Glutamatergic neuron (in vitro differentiated cells): Measurements from ENCODE around the gene HAUS3. TPM values are rescaled to one million over a fixed set of nuclear protein-coding genes. Genes with fewer than 3 reads are reported as not detected.

ENCODE experiments used
- DNase-seq: peaks from one replicate; pipeline ENCODE4 v3.0.0; 2022
- H3K27ac Mint-ChIP-seq: one replicate; pipeline ENCODE4 v1.8.0; 2020; ENCODE audit warnings: mild to moderate bottlenecking, mixed read lengths, inconsistent platforms; ENCODE audit not compliant: unreplicated experiment
- H3K27me3 Mint-ChIP-seq: one replicate; pipeline ENCODE4 v1.8.0; 2020; ENCODE audit warnings: mild to moderate bottlenecking, moderate library complexity, mixed read lengths, inconsistent platforms; ENCODE audit not compliant: unreplicated experiment
- H3K36me3 Mint-ChIP-seq: one replicate; pipeline ENCODE4 v1.8.0; 2020; ENCODE audit warnings: mild to moderate bottlenecking, mixed read lengths, inconsistent platforms; ENCODE audit not compliant: unreplicated experiment
- H3K4me1 Mint-ChIP-seq: one replicate; pipeline ENCODE4 v1.8.0; 2020; ENCODE audit warnings: mild to moderate bottlenecking, low read depth, mixed read lengths, inconsistent platforms; ENCODE audit not compliant: unreplicated experiment
- H3K4me3 Mint-ChIP-seq: one replicate; pipeline ENCODE4 v1.8.0; 2020; ENCODE audit warnings: mild to moderate bottlenecking, mixed read lengths, inconsistent platforms; ENCODE audit not compliant: unreplicated experiment
- H3K9me3 Mint-ChIP-seq: one replicate; pipeline ENCODE4 v1.8.0; 2020; ENCODE audit warnings: mild to moderate bottlenecking, moderate library complexity, mixed read lengths, inconsistent platforms; ENCODE audit not compliant: unreplicated experiment
- total RNA-seq: library from RNA; stranded (reverse); fragmentation: NEBNext Ultra II Directional; extraction: Animal tissue kit (Norgen Biotek cat#: 25700); gene quantifications from one replicate; pipeline ENCODE4 v1.2.1, GENCODE V29; 2021; ENCODE audit not compliant: unreplicated experiment
- TF ChIP-seq, protein P1 (sequence below): fragments of 200-600 bp; sonication (generic); IDR thresholded peaks from one replicate; pipeline ENCODE4 v1.5.0; 2021; ENCODE audit not compliant: partially characterized antibody, unreplicated experiment

HAUS3 gene
- total RNA-seq, 1 donor from 2014 or later: 15.6 TPM

DNA sequence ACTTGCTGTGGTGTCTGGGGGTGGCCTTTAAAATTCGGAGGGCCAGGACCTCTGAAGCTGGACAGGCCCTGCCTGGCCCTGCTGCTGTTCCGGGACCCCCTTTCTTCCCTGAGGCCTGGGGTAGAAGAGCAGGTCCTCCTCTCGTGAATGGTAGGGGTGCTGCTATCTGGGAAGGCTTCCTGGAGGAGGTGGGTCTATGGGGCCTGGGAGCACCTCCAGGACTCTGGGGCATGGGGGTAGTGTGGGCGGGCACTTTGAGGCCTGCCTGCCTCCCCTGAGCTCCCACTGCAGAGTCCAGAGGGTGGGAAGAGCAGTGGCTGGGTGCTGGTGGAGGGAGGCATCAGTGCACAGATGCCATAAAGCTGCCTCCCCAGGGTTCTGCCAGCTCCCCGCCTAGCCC is 24.9 kb upstream of the HAUS3 start:
- no peak overlapping the region for H3K27ac Mint-ChIP-seq
- peaks cover 8% of the 10 kb centered on the region for H3K4me1 Mint-ChIP-seq
- H3K9me3 Mint-ChIP-seq: peaks cover 1% of the 10 kb centered on the region
- H3K4me3 Mint-ChIP-seq: no peak overlapping the region
- H3K36me3 Mint-ChIP-seq: no peaks in the 10 kb centered on the region
- DNase-seq: no peak
- TF ChIP-seq, protein P1, sequence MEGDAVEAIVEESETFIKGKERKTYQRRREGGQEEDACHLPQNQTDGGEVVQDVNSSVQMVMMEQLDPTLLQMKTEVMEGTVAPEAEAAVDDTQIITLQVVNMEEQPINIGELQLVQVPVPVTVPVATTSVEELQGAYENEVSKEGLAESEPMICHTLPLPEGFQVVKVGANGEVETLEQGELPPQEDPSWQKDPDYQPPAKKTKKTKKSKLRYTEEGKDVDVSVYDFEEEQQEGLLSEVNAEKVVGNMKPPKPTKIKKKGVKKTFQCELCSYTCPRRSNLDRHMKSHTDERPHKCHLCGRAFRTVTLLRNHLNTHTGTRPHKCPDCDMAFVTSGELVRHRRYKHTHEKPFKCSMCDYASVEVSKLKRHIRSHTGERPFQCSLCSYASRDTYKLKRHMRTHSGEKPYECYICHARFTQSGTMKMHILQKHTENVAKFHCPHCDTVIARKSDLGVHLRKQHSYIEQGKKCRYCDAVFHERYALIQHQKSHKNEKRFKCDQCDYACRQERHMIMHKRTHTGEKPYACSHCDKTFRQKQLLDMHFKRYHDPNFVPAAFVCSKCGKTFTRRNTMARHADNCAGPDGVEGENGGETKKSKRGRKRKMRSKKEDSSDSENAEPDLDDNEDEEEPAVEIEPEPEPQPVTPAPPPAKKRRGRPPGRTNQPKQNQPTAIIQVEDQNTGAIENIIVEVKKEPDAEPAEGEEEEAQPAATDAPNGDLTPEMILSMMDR: no peak
- H3K27me3 Mint-ChIP-seq: peaks cover 1% of the 10 kb centered on the region

GRCh38 chr4:2266181-2266580 is 24.3 kb upstream of the HAUS3 start:
- Mint-ChIP-seq H3K27ac (no peak overlapping the region), H3K9me3 (peaks cover 1% of the 10 kb centered on the region), H3K4me3 (no peak overlapping the region), H3K36me3 (no peaks in the 10 kb centered on the region), H3K4me1 (peaks cover 8% of the 10 kb centered on the region), H3K27me3 (peaks cover 1% of the 10 kb centered on the region)
- TF ChIP-seq, protein P1: no peak
- DNase-seq: no peak

DNA sequence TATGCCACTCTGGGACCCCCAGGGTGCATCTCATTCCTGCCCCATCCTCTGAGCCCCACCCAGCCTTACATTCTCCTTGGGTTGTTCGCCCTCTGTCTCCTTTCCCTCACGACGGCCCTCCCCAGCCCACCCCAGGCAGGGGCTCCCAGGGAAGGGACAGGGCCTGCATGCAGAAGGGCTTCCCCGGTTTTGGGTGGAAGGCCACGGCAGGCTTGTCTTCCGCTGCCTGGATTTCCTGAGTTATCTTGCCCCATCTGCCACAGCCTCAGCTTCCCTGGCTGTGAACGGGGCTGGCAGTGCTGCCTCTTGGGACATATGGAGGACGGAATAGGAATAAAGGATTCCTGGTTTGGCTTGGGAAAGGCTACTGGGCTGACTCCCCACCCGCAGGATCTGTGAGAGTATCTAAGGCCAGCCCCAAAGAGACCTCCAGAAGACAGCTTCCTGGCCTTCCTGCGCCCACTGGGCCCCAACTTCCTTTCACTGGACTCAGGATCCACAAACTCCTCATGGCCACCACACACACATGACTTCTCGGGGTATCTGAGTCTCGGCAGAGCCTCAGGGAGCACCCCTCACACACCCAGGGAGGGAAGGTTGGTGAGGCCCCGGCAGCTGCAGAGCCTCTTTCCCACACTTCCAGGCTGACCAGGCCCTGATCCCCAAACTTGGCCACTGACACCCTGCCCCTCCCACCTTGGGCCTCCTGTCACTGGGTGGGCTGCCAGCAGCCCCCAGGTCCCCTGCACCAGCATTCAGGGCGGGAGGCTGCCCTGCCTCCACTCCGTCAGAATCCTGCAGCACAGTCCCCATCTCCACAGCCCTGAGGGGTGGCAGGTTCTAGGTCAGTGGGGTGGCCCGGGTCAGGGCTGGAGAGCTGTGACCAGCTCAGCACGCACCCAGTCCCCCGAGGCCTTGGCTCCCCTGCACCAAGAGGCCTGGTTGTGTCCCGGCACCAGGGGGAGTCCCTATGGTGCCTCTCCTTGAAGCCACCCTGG is 23.5 kb upstream of the HAUS3 start:
- Mint-ChIP-seq H3K4me3 (no peak overlapping the region), H3K36me3 (no peaks in the 10 kb centered on the region), H3K27me3 (peaks cover 1% of the 10 kb centered on the region), H3K4me1 (peaks cover 8% of the 10 kb centered on the region), H3K9me3 (peaks cover 1% of the 10 kb centered on the region), H3K27ac (no peak overlapping the region)
- TF ChIP-seq, protein P1: no peak
- DNase-seq: no peak

- Mint-ChIP-seq H3K27ac (no peak overlapping the region), H3K36me3 (no peaks in the 10 kb centered on the region), H3K9me3 (peaks cover 1% of the 10 kb centered on the region)
Measured at GRCh38 chr4:2264481-2265041, 22.6 kb upstream of the HAUS3 start.

More at GRCh38 chr4:2264481-2265041, 22.6 kb upstream of the HAUS3 start:
- Mint-ChIP-seq H3K4me1 (peaks cover 8% of the 10 kb centered on the region), H3K4me3 (no peak overlapping the region), H3K27me3 (peaks cover 1% of the 10 kb centered on the region)
- TF ChIP-seq, protein P1: no peak
- peak; percentile 13 for DNase-seq
